OCI-LY7 (cell line): ENCODE results near the gene RWDD3. TPM values are rescaled to one million over a fixed set of nuclear protein-coding genes. Genes with fewer than 3 reads are reported as not detected.

Experiments
- BruUV-seq: library from RNA; stranded (reverse); fragments of 400-500 nt; replicated peaks from 2 replicates; lab custom pipeline; 2021; lab: Mats Ljungman, UMichigan
- CTCF ChIA-PET: fragments of 300-600 bp; sonication (Branson Sonifier 250); formaldehyde crosslinking; loops from one replicate; lab custom pipeline; 2022; ENCODE audit warnings: antibody characterized with exemption; ENCODE audit not compliant: unreplicated experiment; lab: Charles Lee
- POLR2A ChIA-PET: fragments of 300-600 bp; sonication (Branson Sonifier 250); formaldehyde crosslinking; loops from one replicate; lab custom pipeline; 2022; ENCODE audit warnings: antibody characterized with exemption; lab: Charles Lee
- DNase-seq: peaks from one replicate; pipeline ENCODE4 v3.0.0-alpha.2; 2015; ENCODE audit warnings: low spot score
- H2AFZ ChIP-seq: fragments of 200-600 bp; sonication (generic), shearing (Covaris generic); 2 replicates; pipeline ENCODE4 v1.6.1; 2014; ENCODE audit warnings: mild to moderate bottlenecking, antibody characterized with exemption, low read length, moderate library complexity
- H3K27ac ChIP-seq: fragments of 200-600 bp; sonication (generic); 2 replicates; pipeline ENCODE4 v1.5.1; 2014; ENCODE audit warnings: mixed run types, low read depth, mild to moderate bottlenecking, moderate library complexity, low read length, inconsistent platforms; ENCODE audit not compliant: poor library complexity, severe bottlenecking
- H3K36me3 ChIP-seq: fragments of 200-600 bp; sonication (generic); 2 replicates; pipeline ENCODE4 v1.6.1; 2014; ENCODE audit warnings: mild to moderate bottlenecking, antibody characterized with exemption, low read length, moderate library complexity, mixed read lengths; ENCODE audit not compliant: insufficient read depth
- H3K4me1 ChIP-seq: fragments of 200-600 bp; sonication (generic); 2 replicates; pipeline ENCODE4 v1.5.1; 2014; ENCODE audit warnings: mild to moderate bottlenecking, low read length; ENCODE audit not compliant: insufficient read depth, poor library complexity, severe bottlenecking
- H3K4me2 ChIP-seq: fragments of 200-600 bp; sonication (generic); 2 replicates; pipeline ENCODE4 v1.6.1; 2014; ENCODE audit warnings: mild to moderate bottlenecking, low read length
- H3K4me3 ChIP-seq: fragments of 200-600 bp; sonication (generic); 2 replicates; pipeline ENCODE4 v1.5.1; 2014; ENCODE audit warnings: mild to moderate bottlenecking, low read depth, low read length; ENCODE audit not compliant: poor library complexity, severe bottlenecking
- H3K79me2 ChIP-seq: fragments of 200-600 bp; sonication (generic); 2 replicates; pipeline ENCODE4 v1.6.1; 2016; ENCODE audit warnings: low read depth, mild to moderate bottlenecking, low read length, moderate library complexity, mixed read lengths; ENCODE audit not compliant: insufficient read depth
- H3K9me2 ChIP-seq: fragments of 200-600 bp; sonication (generic); 2 replicates; pipeline ENCODE4 v1.6.1; 2016; ENCODE audit warnings: mild to moderate bottlenecking, low read length, mixed read lengths; ENCODE audit not compliant: insufficient read depth
- H3K9me3 ChIP-seq: fragments of 200-600 bp; sonication (generic); 2 replicates; pipeline ENCODE4 v1.6.1; 2014; ENCODE audit warnings: mild to moderate bottlenecking, mixed run types, low read length, mixed read lengths
- H4K20me1 ChIP-seq: fragments of 200-600 bp; sonication (generic); 2 replicates; pipeline ENCODE4 v1.6.1; 2014; ENCODE audit warnings: mild to moderate bottlenecking, antibody characterized with exemption, low read length, moderate library complexity, mixed read lengths; ENCODE audit not compliant: insufficient read depth
- EZH2phosphoT487 ChIP-seq: fragments of 200-600 bp; sonication (generic); IDR thresholded peaks from 2 replicates; pipeline ENCODE4 v1.6.1; 2018; ENCODE audit warnings: low read depth, borderline replicate concordance, mild to moderate bottlenecking, mixed run types, antibody characterized with exemption, low read length, moderate library complexity, mixed read lengths
- intact Hi-C: fragments of 100-400 bp; cut with micrococcal nuclease; formaldehyde crosslinking; loops from one replicate; pipeline ENCODE4 v1.10.0; 2022; ENCODE audit not compliant: unreplicated experiment
- total RNA-seq, 2 experiments: library from RNA; depleted of rRNA in 1 of 2; stranded (reverse); fragments of >200 nt in 1 of 2; shearing (Covaris generic) in 1 of 2; gene quantifications; 2 replicates each; pipeline ENCODE4 v1.2.3, GENCODE V29; 2014 to 2022
- TF ChIP-seq, protein P1 (sequence below): fragments of 200-600 bp; sonication (generic); conservative IDR thresholded peaks from 2 replicates; pipeline ENCODE4 v1.5.1; 2014; ENCODE audit warnings: mild to moderate bottlenecking, antibody characterized with exemption, low read length, moderate library complexity, mixed read lengths

The RWDD3 gene
- total RNA-seq, 2 experiments from 2014 or later, result 11.7 to 20.9 TPM

DNA sequence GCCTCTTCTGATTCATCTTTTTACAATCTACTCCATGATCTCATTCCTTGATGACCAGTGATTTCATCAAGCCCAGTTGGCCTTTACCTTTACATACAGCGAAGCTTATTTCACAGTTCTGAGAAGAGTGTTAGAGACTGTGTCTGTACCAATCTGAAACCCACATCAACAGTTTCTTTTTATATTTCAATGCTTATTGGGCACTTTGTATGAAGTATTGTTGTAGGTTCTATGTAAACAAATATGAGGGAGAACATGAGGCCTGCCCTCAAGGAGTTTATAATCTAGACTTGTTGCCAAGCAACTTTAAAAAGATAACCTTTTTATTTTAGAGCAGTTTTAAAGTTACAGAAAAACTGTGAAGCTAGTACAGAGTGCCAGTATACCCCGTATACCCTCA is 27.5 kb upstream of the RWDD3 start:
- Histone ChIP-seq H3K4me1 (no peaks in the 10 kb centered on the region), H3K9me2 (no peaks in the 10 kb centered on the region), H3K36me3 (no peaks in the 10 kb centered on the region), H3K9me3 (no peaks in the 10 kb centered on the region), H2AFZ (no peak overlapping the region), H4K20me1 (no peaks in the 10 kb centered on the region), H3K4me2 (no peak overlapping the region), H3K79me2 (no peaks in the 10 kb centered on the region), H3K27ac (no peak overlapping the region), H3K4me3 (no peak overlapping the region)
- POLR2A ChIA-PET, result no interaction called here
- BruUV-seq, result no TSS peak
- CTCF ChIA-PET, result no interaction called here
- TF ChIP-seq, protein P1, sequence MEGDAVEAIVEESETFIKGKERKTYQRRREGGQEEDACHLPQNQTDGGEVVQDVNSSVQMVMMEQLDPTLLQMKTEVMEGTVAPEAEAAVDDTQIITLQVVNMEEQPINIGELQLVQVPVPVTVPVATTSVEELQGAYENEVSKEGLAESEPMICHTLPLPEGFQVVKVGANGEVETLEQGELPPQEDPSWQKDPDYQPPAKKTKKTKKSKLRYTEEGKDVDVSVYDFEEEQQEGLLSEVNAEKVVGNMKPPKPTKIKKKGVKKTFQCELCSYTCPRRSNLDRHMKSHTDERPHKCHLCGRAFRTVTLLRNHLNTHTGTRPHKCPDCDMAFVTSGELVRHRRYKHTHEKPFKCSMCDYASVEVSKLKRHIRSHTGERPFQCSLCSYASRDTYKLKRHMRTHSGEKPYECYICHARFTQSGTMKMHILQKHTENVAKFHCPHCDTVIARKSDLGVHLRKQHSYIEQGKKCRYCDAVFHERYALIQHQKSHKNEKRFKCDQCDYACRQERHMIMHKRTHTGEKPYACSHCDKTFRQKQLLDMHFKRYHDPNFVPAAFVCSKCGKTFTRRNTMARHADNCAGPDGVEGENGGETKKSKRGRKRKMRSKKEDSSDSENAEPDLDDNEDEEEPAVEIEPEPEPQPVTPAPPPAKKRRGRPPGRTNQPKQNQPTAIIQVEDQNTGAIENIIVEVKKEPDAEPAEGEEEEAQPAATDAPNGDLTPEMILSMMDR, result no peak
- no peak for TF ChIP-seq EZH2phosphoT487
- intact Hi-C loops, result no loop called here
- DNase-seq, result no peak

DNA sequence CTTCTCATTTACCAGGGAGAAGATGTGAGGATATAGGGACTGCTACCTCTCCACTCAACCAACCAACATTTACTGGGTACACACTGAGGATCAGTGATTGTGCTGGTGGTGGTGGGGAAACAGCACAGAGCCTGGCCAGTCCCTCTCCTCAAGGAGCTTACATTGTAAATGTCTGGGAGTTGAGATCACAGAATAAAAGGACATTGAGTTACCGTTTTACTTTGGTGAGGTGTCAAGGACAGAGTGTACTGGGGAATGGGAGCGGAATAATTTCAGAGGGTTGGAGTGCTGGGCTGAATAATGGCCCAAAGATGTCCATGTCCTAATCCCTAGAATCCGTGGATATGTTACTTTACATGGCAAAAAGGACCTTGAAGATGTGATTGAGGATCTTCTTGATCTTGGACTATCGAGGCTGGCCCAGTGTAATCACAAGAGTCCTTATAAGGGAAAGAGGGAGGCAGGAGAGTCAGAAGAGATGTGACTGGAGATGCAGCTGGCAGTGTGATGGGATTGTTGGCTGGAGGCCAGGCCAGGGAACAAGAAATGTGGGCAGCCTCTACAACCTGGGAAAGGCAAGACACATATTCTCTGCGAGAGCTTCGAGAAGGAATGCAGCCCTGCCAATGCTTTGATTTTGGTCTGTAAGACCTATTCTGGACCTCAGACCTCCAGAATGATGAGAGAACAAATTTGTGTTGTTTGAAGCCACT is 26.6 kb upstream of the RWDD3 start:
- Histone ChIP-seq H3K9me3 (no peaks in the 10 kb centered on the region), H3K79me2 (no peaks in the 10 kb centered on the region), H3K36me3 (no peaks in the 10 kb centered on the region), H3K9me2 (no peaks in the 10 kb centered on the region), H3K4me2 (no peak overlapping the region), H4K20me1 (no peaks in the 10 kb centered on the region), H3K4me3 (no peak overlapping the region), H3K27ac (no peak overlapping the region), H3K4me1 (no peaks in the 10 kb centered on the region), H2AFZ (no peak overlapping the region)
- ChIA-PET POLR2A (interaction anchor here (0.5 kb wide), 1 partner anchor 407 kb away, joined by 6 read pairs; no protein-coding TSS in a partner anchor), CTCF (no interaction called here)
- intact Hi-C loops, result no loop called here
- TF ChIP-seq, protein P1, result no peak
- no peak for TF ChIP-seq EZH2phosphoT487
- no TSS peak for BruUV-seq
- no peak for DNase-seq

DNA sequence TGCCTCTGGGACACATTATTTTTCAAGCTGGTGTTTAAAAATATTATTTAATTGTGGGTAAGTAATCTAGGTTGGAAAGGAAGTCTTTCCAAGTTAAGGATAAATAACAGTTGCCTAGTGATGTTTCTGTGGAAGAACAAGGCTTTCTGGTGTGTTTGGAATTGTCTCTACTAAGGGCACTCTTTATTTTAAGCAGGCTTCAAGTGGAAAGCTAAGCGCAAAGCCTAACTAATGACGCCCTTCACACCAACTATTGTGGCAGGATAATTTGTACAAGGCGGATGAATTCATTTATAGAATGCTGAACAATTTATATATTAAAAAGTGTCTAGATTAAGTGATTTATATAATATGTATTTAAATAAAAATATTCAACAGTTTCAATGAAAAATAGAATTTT is 25.1 kb upstream of the RWDD3 start:
- no peaks in the 10 kb centered on the region for H3K36me3 ChIP-seq
- ChIA-PET CTCF (no interaction called here), POLR2A (no interaction called here)
- no peak overlapping the region for H2AFZ ChIP-seq
- intact Hi-C loops, result no loop called here
- H3K4me1 ChIP-seq, result no peaks in the 10 kb centered on the region
- no peak for DNase-seq
- BruUV-seq, result no TSS peak
- no peaks in the 10 kb centered on the region for H3K9me3 ChIP-seq
- no peaks in the 10 kb centered on the region for H3K9me2 ChIP-seq
- H4K20me1 ChIP-seq, result no peaks in the 10 kb centered on the region
- H3K79me2 ChIP-seq, result no peaks in the 10 kb centered on the region
- no peak overlapping the region for H3K4me3 ChIP-seq
- H3K27ac ChIP-seq, result no peak overlapping the region
- H3K4me2 ChIP-seq, result no peak overlapping the region
- no peak for TF ChIP-seq EZH2phosphoT487
